ENCODE results near the gene EPHA8.

EPHA8 gene

DNA sequence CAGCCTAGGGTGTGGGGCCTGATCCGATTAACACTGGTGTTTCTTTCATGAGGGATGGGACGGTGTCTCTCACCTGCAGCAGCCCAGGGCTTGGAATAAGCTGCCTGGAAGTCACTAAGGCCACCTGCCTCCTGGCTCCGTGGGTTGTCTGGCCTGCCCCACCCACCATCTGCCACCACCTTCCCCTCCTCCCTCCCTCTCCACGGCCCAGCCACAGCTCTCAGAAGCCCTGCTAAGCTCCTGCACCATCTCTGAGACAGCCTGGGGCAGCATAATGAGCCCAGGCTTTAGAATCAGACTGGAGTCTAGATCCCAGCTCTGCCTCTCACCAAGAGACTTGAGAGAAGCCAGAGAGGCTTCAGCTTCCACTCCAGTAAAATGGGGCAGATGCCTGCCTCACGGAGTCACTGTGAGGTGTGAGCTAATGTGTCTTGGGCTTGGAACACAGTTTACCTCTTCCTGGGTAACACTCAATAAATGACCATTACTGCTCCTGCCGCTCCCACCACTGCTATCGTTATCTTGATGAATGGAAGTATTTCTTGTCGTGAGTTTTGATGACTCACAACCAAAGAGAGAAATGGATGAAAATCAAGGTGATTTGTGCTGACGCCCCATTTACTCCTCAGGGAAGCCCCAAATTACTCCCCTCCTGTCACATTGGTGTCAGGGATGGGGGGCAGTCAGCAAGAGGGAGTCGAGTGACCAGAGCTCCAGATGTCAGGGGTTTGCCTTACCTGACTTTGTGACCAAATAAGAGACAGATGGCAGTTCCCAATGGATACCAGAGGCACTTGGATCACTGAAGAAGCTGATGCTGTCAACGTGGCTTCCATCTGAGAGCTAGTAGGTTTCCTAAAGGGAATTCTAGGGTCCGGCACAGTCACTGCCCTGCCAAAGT is 49.6 kb downstream of the EPHA8 start:
- in situ Hi-C loops (cut with HindIII; ENCODE audit: low sequenced_read_pairs): no loop called here

GRCh38 chr1:22613572-22613918 is 50.3 kb downstream of the EPHA8 start:
- in situ Hi-C loops (cut with HindIII; ENCODE audit: low sequenced_read_pairs): no loop called here

GRCh38 chr1:22613951-22614350 is 50.7 kb downstream of the EPHA8 start:
- in situ Hi-C loops (cut with HindIII; ENCODE audit: low sequenced_read_pairs): no loop called here

DNA sequence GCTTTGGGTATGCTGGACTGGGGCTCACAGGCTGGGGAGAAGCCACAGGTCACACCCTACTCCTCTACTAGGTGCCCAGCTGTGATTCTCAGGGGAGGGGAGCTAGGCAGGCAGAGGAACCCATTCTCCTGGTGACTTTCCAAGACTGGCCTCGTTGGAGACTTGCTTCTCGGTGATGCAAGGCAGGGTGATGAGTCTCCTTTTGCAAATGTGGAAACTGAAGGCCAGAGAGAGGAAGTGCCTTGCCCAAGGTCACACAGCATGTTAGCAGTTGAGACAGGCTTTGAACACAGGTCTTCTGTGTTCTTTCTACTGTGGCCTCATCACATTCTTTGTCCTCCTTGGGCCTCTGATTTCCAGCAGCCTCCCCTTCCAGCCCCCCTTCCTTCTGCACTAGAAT is 52.6 kb downstream of the EPHA8 start:
- in situ Hi-C loops (cut with HindIII; ENCODE audit: low sequenced_read_pairs): no loop called here

GRCh38 chr1:22616571-22616970 is 53.3 kb downstream of the EPHA8 start:
- in situ Hi-C loops (cut with HindIII; ENCODE audit: low sequenced_read_pairs): no loop called here

GRCh38 chr1:22618056-22618455 is 54.8 kb downstream of the EPHA8 start:
- in situ Hi-C loops (cut with HindIII; ENCODE audit: low sequenced_read_pairs): no loop called here

DNA sequence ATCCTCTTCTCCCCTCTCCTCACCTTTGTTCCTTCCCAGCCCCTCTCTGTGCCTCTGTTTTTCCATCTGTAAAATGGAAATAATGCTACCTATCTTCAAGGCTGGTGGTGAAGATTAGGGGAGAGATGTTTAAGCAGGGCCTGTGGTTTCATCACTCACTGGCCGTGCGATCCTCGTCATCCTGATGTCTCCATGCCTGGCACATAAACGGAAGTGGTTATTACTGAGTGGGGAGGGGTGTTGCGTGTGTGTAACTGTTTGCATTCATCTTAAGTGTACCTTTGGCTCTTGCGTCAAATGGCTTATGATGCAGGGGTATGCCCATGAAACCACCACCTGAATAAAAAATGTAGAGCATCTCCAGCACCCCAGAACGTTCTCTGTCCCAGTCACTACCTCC is 56.0 kb downstream of the EPHA8 start:
- in situ Hi-C loops (cut with HindIII; ENCODE audit: low sequenced_read_pairs): no loop called here

DNA sequence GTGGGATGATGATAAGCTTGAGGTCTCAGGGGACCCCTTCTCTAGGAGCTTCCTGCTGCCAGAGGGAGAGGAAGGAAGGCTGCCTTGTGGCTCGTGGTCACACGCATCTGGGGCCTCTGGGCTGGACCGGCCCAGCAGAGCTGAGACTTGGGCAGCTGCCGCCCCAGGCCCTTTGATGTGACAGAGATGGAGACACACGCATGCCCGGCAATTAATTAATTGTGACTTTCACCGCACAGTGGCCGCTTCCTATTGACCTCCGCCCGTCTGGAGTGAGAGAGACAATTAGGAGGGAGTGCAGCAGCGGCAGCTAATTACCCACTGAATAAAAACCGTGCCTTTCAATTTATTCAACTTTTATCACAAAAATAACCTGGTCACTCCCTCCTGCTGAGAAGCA is 56.5 kb downstream of the EPHA8 start:
- in situ Hi-C loops (cut with HindIII; ENCODE audit: low sequenced_read_pairs): no loop called here

- in situ Hi-C loops (cut with HindIII; ENCODE audit: low sequenced_read_pairs): no loop called here
Measured at GRCh38 chr1:22621761-22622160, 58.5 kb downstream of the EPHA8 start.

DNA sequence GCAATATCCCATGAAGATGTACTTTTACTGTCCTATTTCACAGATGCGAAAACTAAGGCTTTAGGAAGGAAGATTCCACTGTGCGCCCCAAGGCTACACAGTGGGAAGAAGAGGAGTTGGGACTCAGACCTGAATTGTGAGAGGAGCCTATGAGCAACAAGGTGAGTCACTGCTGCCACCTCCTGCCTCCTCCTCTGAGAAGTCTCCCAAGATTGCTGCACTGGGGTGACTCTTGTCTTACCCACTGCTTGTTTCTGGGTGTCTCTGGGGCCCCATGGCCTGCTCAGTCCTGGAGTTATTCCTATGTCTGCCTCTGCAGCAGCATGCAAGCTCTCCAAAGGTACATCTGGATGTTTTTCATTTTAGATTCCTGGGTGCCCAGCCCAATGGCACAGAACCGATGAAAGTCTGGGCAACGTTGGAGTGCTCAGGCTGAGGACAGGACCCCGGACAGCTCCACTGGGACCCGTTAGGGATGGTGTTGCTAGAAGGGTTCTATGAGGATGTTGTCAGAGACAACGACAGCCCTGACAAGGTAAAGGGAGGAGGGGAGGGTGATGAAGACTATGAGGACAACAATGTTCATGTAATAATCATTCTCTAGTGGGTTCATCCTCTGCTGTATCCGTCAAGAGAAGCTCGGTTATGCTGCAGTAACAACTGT is 62.1 kb downstream of the EPHA8 start:
- in situ Hi-C loops (cut with HindIII; ENCODE audit: low sequenced_read_pairs): no loop called here

DNA sequence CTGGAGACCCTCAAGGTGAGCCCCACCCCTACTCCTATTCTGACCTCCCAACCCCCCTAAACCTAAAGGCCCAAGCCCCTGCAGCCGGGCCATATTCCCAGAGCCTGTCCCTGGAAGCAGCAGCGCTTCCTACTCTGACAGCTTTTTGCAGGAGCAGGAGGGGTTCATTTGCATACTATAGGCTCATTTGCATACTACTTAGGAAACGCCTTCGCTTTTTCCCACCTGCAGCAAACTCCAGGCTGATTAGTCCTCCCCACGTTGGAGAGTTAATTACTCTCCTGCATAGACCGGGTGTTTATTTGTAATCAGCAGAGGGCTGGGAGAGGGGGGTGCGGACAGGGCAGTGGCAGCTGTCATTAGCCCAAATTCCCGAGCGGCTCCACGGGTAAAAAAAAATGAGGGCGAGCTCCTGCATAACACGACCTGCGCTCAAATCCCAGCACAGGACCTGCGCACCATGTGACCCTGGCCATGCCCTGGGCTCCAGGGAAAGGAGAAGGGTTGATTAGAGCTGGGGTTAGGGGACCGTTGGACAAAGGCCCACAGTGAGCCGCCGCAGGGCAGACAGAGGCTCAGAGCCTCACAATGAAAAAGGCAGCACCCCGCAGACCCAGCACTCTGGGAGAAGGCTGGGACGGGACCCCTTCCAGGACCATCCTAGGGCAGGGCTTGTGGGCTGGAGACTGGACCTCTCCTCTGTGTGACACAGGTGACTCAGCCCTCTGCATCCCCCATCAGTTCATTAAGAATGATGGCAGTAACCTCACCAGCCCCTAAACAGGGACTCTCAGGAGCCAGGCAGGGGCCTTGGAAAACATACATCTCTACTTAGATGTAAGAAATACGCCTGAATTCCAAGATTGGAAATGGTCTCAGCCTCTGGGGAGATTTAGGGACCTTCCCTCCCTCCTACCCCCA is 63.2 kb downstream of the EPHA8 start:
- in situ Hi-C loops (cut with HindIII; ENCODE audit: low sequenced_read_pairs): no loop called here

DNA sequence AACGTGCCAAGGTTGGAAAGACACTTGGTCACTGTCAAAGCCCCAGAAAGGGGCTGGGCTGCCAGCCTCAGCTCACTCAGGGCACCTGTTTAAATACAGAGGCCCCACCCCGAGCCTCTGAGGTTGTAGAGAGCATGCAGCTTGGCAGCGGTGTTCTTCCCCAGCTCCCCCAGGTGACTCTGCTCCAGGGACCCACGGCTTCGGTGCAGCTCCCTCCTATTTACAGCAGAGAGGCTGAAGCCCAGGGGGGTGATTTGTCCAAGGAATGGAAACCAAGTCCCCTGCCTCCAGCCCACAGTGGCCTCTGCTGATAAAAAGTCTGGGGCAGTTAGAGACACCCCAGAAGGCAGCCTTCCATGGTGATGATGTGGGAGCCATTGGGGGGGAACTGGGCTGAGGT is 64.0 kb downstream of the EPHA8 start:
- in situ Hi-C loops (cut with HindIII; ENCODE audit: low sequenced_read_pairs): no loop called here

DNA sequence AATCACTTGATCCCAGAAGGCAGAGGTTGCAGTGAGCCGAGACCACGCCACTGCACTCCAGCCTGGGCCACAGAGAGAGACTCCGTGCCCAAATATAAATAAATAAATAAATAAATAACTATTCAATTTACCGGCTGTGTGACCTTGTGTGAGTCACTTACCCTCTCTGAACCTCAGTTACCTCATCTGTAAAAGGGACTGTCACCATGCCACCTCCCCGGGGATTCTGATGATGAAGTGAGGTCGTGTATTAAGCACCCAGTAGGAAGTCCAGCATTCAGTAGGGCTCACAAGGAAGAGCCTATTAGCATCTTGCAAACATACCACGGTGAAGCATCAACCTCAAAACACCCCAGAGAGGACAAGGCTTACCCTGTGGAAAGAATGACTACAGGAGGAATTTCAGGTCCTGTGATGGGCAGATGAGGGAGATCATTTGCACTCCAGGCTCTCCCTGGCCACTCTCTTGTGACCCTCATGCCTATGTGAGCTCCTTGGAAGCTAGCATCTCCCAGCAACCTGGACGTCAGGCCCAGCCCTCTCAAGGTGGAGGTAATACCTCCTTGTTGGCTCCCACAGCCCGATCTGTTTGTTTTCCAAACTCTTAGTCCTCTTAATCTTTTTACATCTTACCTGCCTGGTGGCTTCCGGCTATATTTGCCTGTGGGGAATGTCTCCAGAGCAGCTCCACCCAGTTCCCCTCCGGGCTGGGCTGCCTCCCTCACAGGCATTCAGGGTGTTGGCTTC is 65.6 kb downstream of the EPHA8 start:
- in situ Hi-C loops (cut with HindIII; ENCODE audit: low sequenced_read_pairs): no loop called here

DNA sequence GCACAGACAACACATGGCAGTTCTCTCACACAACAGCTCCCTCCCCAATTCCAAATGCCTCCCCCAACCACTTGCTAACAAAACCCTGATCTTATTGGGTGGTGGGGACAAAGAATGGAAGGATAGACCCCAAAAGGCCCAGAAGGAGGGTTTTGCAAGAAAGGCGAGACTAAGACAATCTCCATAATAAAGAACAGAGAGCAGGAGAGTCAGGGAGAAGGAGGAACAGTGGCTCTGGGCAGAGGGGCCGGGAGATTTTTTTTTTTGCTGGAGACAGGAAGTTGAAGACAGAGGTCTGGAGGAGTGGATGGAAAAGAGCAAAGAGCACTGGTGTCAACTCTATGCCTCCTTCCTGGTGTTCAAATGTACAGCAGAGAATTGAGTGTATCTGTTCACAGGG is 66.6 kb downstream of the EPHA8 start:
- in situ Hi-C loops (cut with HindIII; ENCODE audit: low sequenced_read_pairs): loop anchor here (5.0 kb wide), 1 partner anchor 33 kb away; no protein-coding TSS in a partner anchor

GRCh38 chr1:22633697-22634463 is 70.6 kb downstream of the EPHA8 start:
- in situ Hi-C loops (cut with HindIII; ENCODE audit: low sequenced_read_pairs): loop anchor here (5.0 kb wide), 1 partner anchor 37 kb away; no protein-coding TSS in a partner anchor

GRCh38 chr1:22635436-22635835 is 72.1 kb downstream of the EPHA8 start:
- in situ Hi-C loops (cut with HindIII; ENCODE audit: low sequenced_read_pairs): no loop called here

DNA sequence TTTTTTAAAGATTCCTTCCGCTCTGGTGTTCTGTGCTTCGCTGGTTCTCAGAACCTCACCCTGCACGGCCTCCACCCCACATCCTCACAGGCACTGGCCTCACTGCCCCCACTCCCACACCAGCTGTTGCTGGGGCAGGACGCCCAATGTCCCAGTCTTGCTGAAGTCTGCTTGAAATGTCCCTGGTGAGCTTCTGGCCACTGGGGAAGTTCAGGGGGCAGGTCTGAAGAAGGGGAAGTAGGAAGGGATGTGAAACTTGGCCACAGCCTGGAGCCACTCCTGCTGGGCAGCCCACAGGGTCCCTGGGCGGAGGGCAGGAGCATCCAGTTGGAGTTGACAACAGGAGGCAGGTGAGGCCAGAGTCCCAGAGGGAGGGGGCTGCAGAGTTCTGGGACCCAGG is 73.1 kb downstream of the EPHA8 start, which contains the start of gene C1QA:
C1QA (plus strand) TSS at position 276 of the 400 bp plus-strand sequence. CDS start 989 bp downstream, outside the sequence.
- in situ Hi-C loops (cut with HindIII; ENCODE audit: low sequenced_read_pairs): no loop called here

- in situ Hi-C loops (cut with HindIII; ENCODE audit: low sequenced_read_pairs): no loop called here
Measured at GRCh38 chr1:22636927-22637326, 73.6 kb downstream of the EPHA8 start.

DNA sequence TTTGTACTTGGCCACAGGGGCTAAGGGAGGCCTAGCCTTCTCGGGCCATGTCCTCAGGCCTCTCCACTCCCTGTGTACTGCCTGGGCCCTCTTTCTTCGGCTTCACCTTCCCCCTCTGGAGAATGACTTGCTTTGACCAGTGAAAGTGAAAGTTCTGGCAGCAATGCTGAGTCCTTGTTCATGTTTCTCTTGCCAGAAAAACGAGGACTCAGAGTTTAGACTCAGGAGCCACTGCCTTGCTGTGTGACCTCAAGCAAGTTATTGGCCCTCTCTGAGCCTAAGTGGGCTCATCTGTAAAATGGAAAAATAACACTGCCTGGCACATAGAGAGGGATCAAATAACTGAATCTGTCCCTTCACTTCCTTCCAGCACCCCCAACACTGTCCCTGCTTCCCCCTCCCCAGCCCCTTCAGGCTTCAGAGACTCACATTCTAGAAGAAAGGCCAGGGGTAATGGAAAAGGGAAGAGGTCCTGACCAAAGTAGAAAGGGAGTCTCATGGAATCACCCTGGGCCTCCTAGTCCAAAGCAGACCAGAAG is 74.7 kb downstream of the EPHA8 start:
- in situ Hi-C loops (cut with HindIII; ENCODE audit: low sequenced_read_pairs): no loop called here
